WTC11 (cell line): ENCODE measurements around the gene RMC1. TPM values are rescaled to one million over a fixed set of nuclear protein-coding genes. Genes with fewer than 3 reads are reported as not detected.

Experiments
- ATAC-seq: fragments of 200-7000 bp; cut with Tn5 transposase; 2 replicates; pipeline ENCODE4 v1.10.0; 2021; ENCODE audit warnings: mild to moderate bottlenecking, moderate library complexity
- CTCF ChIA-PET: fragments of 300-600 bp; sonication (Branson Sonifier 250); formaldehyde crosslinking; loops from one replicate; lab custom pipeline; 2021; ENCODE audit warnings: antibody characterized with exemption; lab: Charles Lee
- POLR2A ChIA-PET: fragments of 350-600 bp; sonication (Branson Sonifier 250); formaldehyde crosslinking; loops from one replicate; lab custom pipeline; 2021; ENCODE audit warnings: antibody characterized with exemption; lab: Charles Lee
- DNase-seq: peaks from one replicate; pipeline ENCODE4 v3.0.0; 2021; ENCODE audit warnings: low spot score
- H3K27ac Mint-ChIP-seq: 2 replicates; pipeline ENCODE4 v1.8.0; 2021; ENCODE audit warnings: mixed read lengths
- H3K27me3 Mint-ChIP-seq: 2 replicates; pipeline ENCODE4 v1.8.0; 2021; ENCODE audit warnings: low read depth, mild to moderate bottlenecking, moderate library complexity, mixed read lengths
- H3K36me3 Mint-ChIP-seq: 2 replicates; pipeline ENCODE4 v1.8.0; 2021; ENCODE audit warnings: mixed read lengths
- H3K4me1 Mint-ChIP-seq: 2 replicates; pipeline ENCODE4 v1.8.0; 2022; ENCODE audit warnings: mixed read lengths
- H3K4me3 Mint-ChIP-seq: 2 replicates; pipeline ENCODE4 v1.8.0; 2021; ENCODE audit warnings: mild to moderate bottlenecking, moderate library complexity, mixed read lengths
- H3K9me3 Mint-ChIP-seq: 2 replicates; pipeline ENCODE4 v1.8.0; 2021; ENCODE audit warnings: mixed read lengths
- CBFB ChIP-seq: sonication (generic); formaldehyde crosslinking; IDR thresholded peaks from 2 replicates; pipeline ENCODE4 v1.8.1; 2022; ENCODE audit warnings: mild to moderate bottlenecking, low read depth, missing genetic modification reagents
- CDX4 ChIP-seq: fragments of 250-450 bp; sonication (Bioruptor Pico); IDR thresholded peaks from 2 replicates; pipeline ENCODE4 v1.9.0; 2021; ENCODE audit warnings: moderate library complexity, mild to moderate bottlenecking, inconsistent platforms, borderline replicate concordance
- CREB1 ChIP-seq: sonication (generic); formaldehyde crosslinking; IDR thresholded peaks from 2 replicates; pipeline ENCODE4 v1.8.0; 2023; ENCODE audit warnings: mild to moderate bottlenecking, missing genetic modification reagents
- CREM ChIP-seq: sonication (generic); formaldehyde crosslinking; IDR thresholded peaks from 2 replicates; pipeline ENCODE4 v1.8.1; 2022; ENCODE audit warnings: mild to moderate bottlenecking, missing genetic modification reagents, moderate library complexity
- FOXJ3 ChIP-seq: sonication (generic); formaldehyde crosslinking; IDR thresholded peaks from 2 replicates; pipeline ENCODE4 v1.9.0; 2021; ENCODE audit warnings: missing genetic modification reagents, mild to moderate bottlenecking, borderline replicate concordance
- FOXK1 ChIP-seq: sonication (generic); formaldehyde crosslinking; IDR thresholded peaks from 2 replicates; pipeline ENCODE4 v1.8.0; 2022; ENCODE audit warnings: mild to moderate bottlenecking, moderate library complexity, missing genetic modification reagents
- IRF2 ChIP-seq: sonication (generic); formaldehyde crosslinking; IDR thresholded peaks from 2 replicates; pipeline ENCODE4 v1.8.0; 2022; ENCODE audit warnings: low read depth, missing genetic modification reagents, borderline replicate concordance
- NFATC4 ChIP-seq: fragments of 250-450 bp; sonication (Bioruptor Pico); IDR thresholded peaks from 2 replicates; pipeline ENCODE4 v1.9.0; 2021; ENCODE audit warnings: mild to moderate bottlenecking
- NR2C2 ChIP-seq: sonication (generic); formaldehyde crosslinking; IDR thresholded peaks from 2 replicates; pipeline ENCODE4 v1.8.0; 2022; ENCODE audit warnings: mild to moderate bottlenecking, missing genetic modification reagents
- TCF7 ChIP-seq: sonication (generic); formaldehyde crosslinking; IDR thresholded peaks from 2 replicates; pipeline ENCODE4 v1.8.0; 2022; ENCODE audit warnings: mild to moderate bottlenecking, low read depth, missing genetic modification reagents, moderate library complexity
- TEAD1 ChIP-seq: sonication (generic); formaldehyde crosslinking; IDR thresholded peaks from 2 replicates; pipeline ENCODE4 v1.8.0; 2022; ENCODE audit warnings: mild to moderate bottlenecking, missing genetic modification reagents
- TEAD4 ChIP-seq: sonication (generic); formaldehyde crosslinking; IDR thresholded peaks from 2 replicates; pipeline ENCODE4 v1.8.0; 2022; ENCODE audit warnings: mild to moderate bottlenecking, missing genetic modification reagents
- ZBTB21 ChIP-seq: sonication (generic); formaldehyde crosslinking; IDR thresholded peaks from 2 replicates; pipeline ENCODE4 v1.8.1; 2023; ENCODE audit warnings: mild to moderate bottlenecking, missing genetic modification reagents, borderline replicate concordance
- ZNF532 ChIP-seq: fragments of 250-450 bp; sonication (Bioruptor Pico); IDR thresholded peaks from 2 replicates; pipeline ENCODE4 v1.9.0; 2021; ENCODE audit warnings: mild to moderate bottlenecking, borderline replicate concordance
- ZNF671 ChIP-seq: fragments of 250-450 bp; sonication (Bioruptor Pico); IDR thresholded peaks from 2 replicates; pipeline ENCODE4 v1.8.0; 2021; ENCODE audit warnings: mild to moderate bottlenecking
- ZSCAN18 ChIP-seq: fragments of 250-450 bp; sonication (Bioruptor Pico); IDR thresholded peaks from 2 replicates; pipeline ENCODE4 v2.1.2; 2022; ENCODE audit warnings: mild to moderate bottlenecking, moderate library complexity
- total RNA-seq: library from RNA; stranded (reverse); gene quantifications from 3 replicates; pipeline ENCODE4 v1.2.3, GENCODE V29; 2021
- TF ChIP-seq, protein P1 (sequence below): sonication (generic); formaldehyde crosslinking; conservative IDR thresholded peaks from 2 replicates; pipeline ENCODE4 v1.8.1; 2022; ENCODE audit warnings: mild to moderate bottlenecking, missing genetic modification reagents
- TF ChIP-seq, protein P2 (sequence below): sonication (generic); formaldehyde crosslinking; IDR thresholded peaks from 2 replicates; pipeline ENCODE4 v1.8.0; 2023; ENCODE audit warnings: missing genetic modification reagents, mild to moderate bottlenecking, borderline replicate concordance
- TF ChIP-seq, protein P3 (sequence below): sonication (generic); formaldehyde crosslinking; IDR thresholded peaks from 2 replicates; pipeline ENCODE4 v1.8.1; 2022; ENCODE audit warnings: mild to moderate bottlenecking, moderate library complexity, missing genetic modification reagents
- TF ChIP-seq, protein P4 (sequence below): sonication (generic); formaldehyde crosslinking; conservative IDR thresholded peaks from 2 replicates; pipeline ENCODE4 v1.8.1; 2023; ENCODE audit warnings: mild to moderate bottlenecking, low read depth, missing genetic modification reagents, moderate library complexity

Gene RMC1
- total RNA-seq, 1 experiment from 2014 or later: 15.6 TPM

DNA sequence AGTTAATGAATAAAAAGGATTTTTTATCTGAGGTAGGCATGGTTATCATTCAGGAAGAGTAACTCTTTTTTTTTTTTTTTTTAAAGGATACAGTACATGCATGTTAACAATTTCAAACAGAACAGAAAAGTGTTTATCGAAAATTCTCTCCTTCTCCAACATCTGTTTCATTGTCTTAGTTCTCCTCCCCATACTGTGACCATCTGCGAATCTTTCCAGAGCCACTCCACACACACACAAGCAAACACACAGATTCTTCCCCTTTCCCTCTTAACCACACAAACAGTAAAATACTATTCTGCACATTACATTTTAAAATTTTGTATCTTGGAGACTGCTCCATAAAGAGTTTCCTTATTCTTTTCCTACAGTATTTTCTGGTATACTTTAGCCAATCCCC is 45.0 kb downstream of the RMC1 start (continued):
- TF ChIP-seq TEAD1 (CRISPR knock-in tag) (no peak), CREB1 (CRISPR knock-in tag) (no peak)
- TF ChIP-seq, protein P1, sequence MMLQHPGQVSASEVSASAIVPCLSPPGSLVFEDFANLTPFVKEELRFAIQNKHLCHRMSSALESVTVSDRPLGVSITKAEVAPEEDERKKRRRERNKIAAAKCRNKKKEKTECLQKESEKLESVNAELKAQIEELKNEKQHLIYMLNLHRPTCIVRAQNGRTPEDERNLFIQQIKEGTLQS: no peak

DNA sequence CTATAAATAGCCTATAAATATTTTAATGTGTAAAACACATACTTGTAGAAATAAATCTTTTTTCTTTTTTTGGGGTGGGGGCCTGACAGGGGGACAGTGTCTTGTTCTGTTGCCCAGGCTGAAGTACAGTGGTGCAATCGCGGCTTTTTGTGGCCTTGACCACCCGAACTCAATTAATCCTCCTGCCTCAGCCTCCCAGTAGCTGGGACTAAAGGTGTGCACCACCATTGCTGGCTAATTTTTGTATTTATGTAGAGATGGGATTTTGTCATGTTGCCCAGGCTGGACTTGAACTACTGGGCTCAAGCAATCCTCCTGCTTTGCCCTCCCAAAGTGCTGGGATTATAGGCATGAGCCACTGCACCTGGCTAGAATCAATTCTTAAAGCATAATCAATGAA is 45.4 kb downstream of the RMC1 start:
- Mint-ChIP-seq H3K4me1 (no peaks in the 10 kb centered on the region), H3K4me3 (no peak overlapping the region), H3K27me3 (no peaks in the 10 kb centered on the region), H3K27ac (no peak overlapping the region), H3K36me3 (peaks cover 64% of the 10 kb centered on the region), H3K9me3 (no peaks in the 10 kb centered on the region)
- CTCF ChIA-PET: no interaction called here
- ATAC-seq (no peak), DNase-seq (no peak)
- POLR2A ChIA-PET: no interaction called here
- TF ChIP-seq ZNF532 (no peak), FOXK1 (CRISPR knock-in tag) (no peak), TCF7 (CRISPR knock-in tag) (no peak), ZSCAN18 (CRISPR knock-in tag) (no peak), NFATC4 (CRISPR knock-in tag) (no peak), CBFB (no peak), NR2C2 (CRISPR knock-in tag) (no peak), TEAD4 (CRISPR knock-in tag) (no peak), TEAD1 (CRISPR knock-in tag) (no peak), CDX4 (no peak), ZBTB21 (no peak), FOXJ3 (no peak), CREM (CRISPR knock-in tag) (no peak), ZNF671 (no peak), IRF2 (CRISPR knock-in tag) (no peak)
- TF ChIP-seq, protein P2, sequence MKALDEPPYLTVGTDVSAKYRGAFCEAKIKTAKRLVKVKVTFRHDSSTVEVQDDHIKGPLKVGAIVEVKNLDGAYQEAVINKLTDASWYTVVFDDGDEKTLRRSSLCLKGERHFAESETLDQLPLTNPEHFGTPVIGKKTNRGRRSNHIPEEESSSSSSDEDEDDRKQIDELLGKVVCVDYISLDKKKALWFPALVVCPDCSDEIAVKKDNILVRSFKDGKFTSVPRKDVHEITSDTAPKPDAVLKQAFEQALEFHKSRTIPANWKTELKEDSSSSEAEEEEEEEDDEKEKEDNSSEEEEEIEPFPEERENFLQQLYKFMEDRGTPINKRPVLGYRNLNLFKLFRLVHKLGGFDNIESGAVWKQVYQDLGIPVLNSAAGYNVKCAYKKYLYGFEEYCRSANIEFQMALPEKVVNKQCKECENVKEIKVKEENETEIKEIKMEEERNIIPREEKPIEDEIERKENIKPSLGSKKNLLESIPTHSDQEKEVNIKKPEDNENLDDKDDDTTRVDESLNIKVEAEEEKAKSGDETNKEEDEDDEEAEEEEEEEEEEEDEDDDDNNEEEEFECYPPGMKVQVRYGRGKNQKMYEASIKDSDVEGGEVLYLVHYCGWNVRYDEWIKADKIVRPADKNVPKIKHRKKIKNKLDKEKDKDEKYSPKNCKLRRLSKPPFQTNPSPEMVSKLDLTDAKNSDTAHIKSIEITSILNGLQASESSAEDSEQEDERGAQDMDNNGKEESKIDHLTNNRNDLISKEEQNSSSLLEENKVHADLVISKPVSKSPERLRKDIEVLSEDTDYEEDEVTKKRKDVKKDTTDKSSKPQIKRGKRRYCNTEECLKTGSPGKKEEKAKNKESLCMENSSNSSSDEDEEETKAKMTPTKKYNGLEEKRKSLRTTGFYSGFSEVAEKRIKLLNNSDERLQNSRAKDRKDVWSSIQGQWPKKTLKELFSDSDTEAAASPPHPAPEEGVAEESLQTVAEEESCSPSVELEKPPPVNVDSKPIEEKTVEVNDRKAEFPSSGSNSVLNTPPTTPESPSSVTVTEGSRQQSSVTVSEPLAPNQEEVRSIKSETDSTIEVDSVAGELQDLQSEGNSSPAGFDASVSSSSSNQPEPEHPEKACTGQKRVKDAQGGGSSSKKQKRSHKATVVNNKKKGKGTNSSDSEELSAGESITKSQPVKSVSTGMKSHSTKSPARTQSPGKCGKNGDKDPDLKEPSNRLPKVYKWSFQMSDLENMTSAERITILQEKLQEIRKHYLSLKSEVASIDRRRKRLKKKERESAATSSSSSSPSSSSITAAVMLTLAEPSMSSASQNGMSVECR (CRISPR knock-in tag): no peak
- TF ChIP-seq, protein P3, sequence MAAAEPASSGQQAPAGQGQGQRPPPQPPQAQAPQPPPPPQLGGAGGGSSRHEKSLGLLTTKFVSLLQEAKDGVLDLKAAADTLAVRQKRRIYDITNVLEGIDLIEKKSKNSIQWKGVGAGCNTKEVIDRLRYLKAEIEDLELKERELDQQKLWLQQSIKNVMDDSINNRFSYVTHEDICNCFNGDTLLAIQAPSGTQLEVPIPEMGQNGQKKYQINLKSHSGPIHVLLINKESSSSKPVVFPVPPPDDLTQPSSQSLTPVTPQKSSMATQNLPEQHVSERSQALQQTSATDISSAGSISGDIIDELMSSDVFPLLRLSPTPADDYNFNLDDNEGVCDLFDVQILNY: no peak
- TF ChIP-seq, protein P4, sequence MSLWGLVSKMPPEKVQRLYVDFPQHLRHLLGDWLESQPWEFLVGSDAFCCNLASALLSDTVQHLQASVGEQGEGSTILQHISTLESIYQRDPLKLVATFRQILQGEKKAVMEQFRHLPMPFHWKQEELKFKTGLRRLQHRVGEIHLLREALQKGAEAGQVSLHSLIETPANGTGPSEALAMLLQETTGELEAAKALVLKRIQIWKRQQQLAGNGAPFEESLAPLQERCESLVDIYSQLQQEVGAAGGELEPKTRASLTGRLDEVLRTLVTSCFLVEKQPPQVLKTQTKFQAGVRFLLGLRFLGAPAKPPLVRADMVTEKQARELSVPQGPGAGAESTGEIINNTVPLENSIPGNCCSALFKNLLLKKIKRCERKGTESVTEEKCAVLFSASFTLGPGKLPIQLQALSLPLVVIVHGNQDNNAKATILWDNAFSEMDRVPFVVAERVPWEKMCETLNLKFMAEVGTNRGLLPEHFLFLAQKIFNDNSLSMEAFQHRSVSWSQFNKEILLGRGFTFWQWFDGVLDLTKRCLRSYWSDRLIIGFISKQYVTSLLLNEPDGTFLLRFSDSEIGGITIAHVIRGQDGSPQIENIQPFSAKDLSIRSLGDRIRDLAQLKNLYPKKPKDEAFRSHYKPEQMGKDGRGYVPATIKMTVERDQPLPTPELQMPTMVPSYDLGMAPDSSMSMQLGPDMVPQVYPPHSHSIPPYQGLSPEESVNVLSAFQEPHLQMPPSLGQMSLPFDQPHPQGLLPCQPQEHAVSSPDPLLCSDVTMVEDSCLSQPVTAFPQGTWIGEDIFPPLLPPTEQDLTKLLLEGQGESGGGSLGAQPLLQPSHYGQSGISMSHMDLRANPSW (CRISPR knock-in tag): no peak
